B cell (primary cell): ENCODE data around the gene EDC3.

Experiments
- CTCF ChIP-seq: fragments of 200-600 bp; IDR thresholded peaks from one replicate; pipeline ENCODE4 v1.8.0; 2022; ENCODE audit warnings: antibody characterized with exemption, mild to moderate bottlenecking
- EZH2 ChIP-seq: IDR thresholded peaks from 2 replicates; pipeline ENCODE4 v1.6.1; 2012; ENCODE audit warnings: borderline replicate concordance, low read depth, mild to moderate bottlenecking, moderate library complexity, low read length; ENCODE audit not compliant: insufficient read depth, poor library complexity, severe bottlenecking

- TF ChIP-seq CTCF (no peak), EZH2 (no peak)
Observed at GRCh38 chr15:74667975-74668374, 27.8 kb downstream of the EDC3 start.
